Measurements from ENCODE around the gene PDCL3.

The PDCL3 gene

GRCh38 chr2:100580367-100581276 is 17.8 kb downstream of the PDCL3 start:
- peak; percentile 24; the same call in 1 of the 2 replicates for TF ChIP-seq TAF1 (IDR thresholded peaks at IDR 0.05; ENCODE audit: low read depth, low read length)
- peak; percentile 16; the same call in 1 of the 2 replicates for TF ChIP-seq POLR2A (IDR thresholded peaks at IDR 0.05; ENCODE audit: low read depth, low read length)
- no peak for TF ChIP-seq POLR2AphosphoS5 (IDR thresholded peaks at IDR 0.05; ENCODE audit: low read depth, low read length)
- TF ChIP-seq SPI1 (IDR thresholded peaks at IDR 0.05; ENCODE audit: low read depth, low read length): peak; percentile 51
- TF ChIP-seq PAX5 (IDR thresholded peaks at IDR 0.05; ENCODE audit: insufficient read depth, low read length, severe bottlenecking): no peak
- TF ChIP-seq POU2F2 (IDR thresholded peaks at IDR 0.05; ENCODE audit: low read depth, low read length): no peak
- FAIRE-seq (peak; percentile 88), DNase-seq (ENCODE audit: insufficient read length, low spot score) (peak; percentile 56)

- FAIRE-seq: no peak
- no peak for TF ChIP-seq POLR2AphosphoS5 (IDR thresholded peaks at IDR 0.05; ENCODE audit: low read depth, low read length)
- TF ChIP-seq POU2F2 (IDR thresholded peaks at IDR 0.05; ENCODE audit: low read depth, low read length): no peak
- TF ChIP-seq PAX5 (IDR thresholded peaks at IDR 0.05; ENCODE audit: insufficient read depth, low read length, severe bottlenecking): no peak
- TF ChIP-seq TAF1 (IDR thresholded peaks at IDR 0.05; ENCODE audit: low read depth, low read length): no peak
- TF ChIP-seq SPI1 (IDR thresholded peaks at IDR 0.05; ENCODE audit: low read depth, low read length): no peak
- no peak for TF ChIP-seq POLR2A (IDR thresholded peaks at IDR 0.05; ENCODE audit: low read depth, low read length)
- no peak for DNase-seq (ENCODE audit: insufficient read length, low spot score)
These were observed 18.5 kb downstream of the PDCL3 start for GRCh38 chr2:100581277-100581612.

GRCh38 chr2:100584816-100585215 is 22.0 kb downstream of the PDCL3 start:
- FAIRE-seq: no peak

GRCh38 chr2:100588071-100588786 is 25.4 kb downstream of the PDCL3 start:
- no peak for DNase-seq (ENCODE audit: insufficient read length, low spot score)
- TF ChIP-seq PAX5 (IDR thresholded peaks at IDR 0.05; ENCODE audit: insufficient read depth, low read length, severe bottlenecking): no peak
- TF ChIP-seq SPI1 (IDR thresholded peaks at IDR 0.05; ENCODE audit: low read depth, low read length): no peak
- no peak for TF ChIP-seq POU2F2 (IDR thresholded peaks at IDR 0.05; ENCODE audit: low read depth, low read length)
- TF ChIP-seq POLR2A (IDR thresholded peaks at IDR 0.05; ENCODE audit: low read depth, low read length): no peak
- no peak for TF ChIP-seq POLR2AphosphoS5 (IDR thresholded peaks at IDR 0.05; ENCODE audit: low read depth, low read length)
- no peak for TF ChIP-seq TAF1 (IDR thresholded peaks at IDR 0.05; ENCODE audit: low read depth, low read length)
- FAIRE-seq: peak; percentile 54

More at GRCh38 chr2:100584816-100585215, 22.0 kb downstream of the PDCL3 start:
- TF ChIP-seq PAX5 (IDR thresholded peaks at IDR 0.05; ENCODE audit: insufficient read depth, low read length, severe bottlenecking) (no peak), POLR2AphosphoS5 (IDR thresholded peaks at IDR 0.05; ENCODE audit: low read depth, low read length) (no peak)
- DNase-seq (ENCODE audit: insufficient read length, low spot score): no peak

GRCh38 chr2:100589527-100589926 is 26.7 kb downstream of the PDCL3 start:
- FAIRE-seq (no peak), DNase-seq (ENCODE audit: insufficient read length, low spot score) (no peak)
- TF ChIP-seq POLR2A (IDR thresholded peaks at IDR 0.05; ENCODE audit: low read depth, low read length) (no peak), POU2F2 (IDR thresholded peaks at IDR 0.05; ENCODE audit: low read depth, low read length) (no peak), TAF1 (IDR thresholded peaks at IDR 0.05; ENCODE audit: low read depth, low read length) (no peak), POLR2AphosphoS5 (IDR thresholded peaks at IDR 0.05; ENCODE audit: low read depth, low read length) (no peak), SPI1 (IDR thresholded peaks at IDR 0.05; ENCODE audit: low read depth, low read length) (no peak), PAX5 (IDR thresholded peaks at IDR 0.05; ENCODE audit: insufficient read depth, low read length, severe bottlenecking) (no peak)

- FAIRE-seq: no peak
- DNase-seq (ENCODE audit: insufficient read length, low spot score): no peak
- TF ChIP-seq SPI1 (IDR thresholded peaks at IDR 0.05; ENCODE audit: low read depth, low read length) (peak; percentile 36; the same call in 1 of the 2 replicates), TAF1 (IDR thresholded peaks at IDR 0.05; ENCODE audit: low read depth, low read length) (no peak), POU2F2 (IDR thresholded peaks at IDR 0.05; ENCODE audit: low read depth, low read length) (no peak)
These were observed 29.4 kb downstream of the PDCL3 start for GRCh38 chr2:100592226-100592625.

- FAIRE-seq (no peak), DNase-seq (ENCODE audit: insufficient read length, low spot score) (no peak)
- TF ChIP-seq POLR2A (IDR thresholded peaks at IDR 0.05; ENCODE audit: low read depth, low read length) (no peak), TAF1 (IDR thresholded peaks at IDR 0.05; ENCODE audit: low read depth, low read length) (no peak), POLR2AphosphoS5 (IDR thresholded peaks at IDR 0.05; ENCODE audit: low read depth, low read length) (no peak), SPI1 (IDR thresholded peaks at IDR 0.05; ENCODE audit: low read depth, low read length) (no peak), POU2F2 (IDR thresholded peaks at IDR 0.05; ENCODE audit: low read depth, low read length) (no peak), PAX5 (IDR thresholded peaks at IDR 0.05; ENCODE audit: insufficient read depth, low read length, severe bottlenecking) (no peak)
These were observed 33.7 kb downstream of the PDCL3 start for GRCh38 chr2:100596465-100596864.

GRCh38 chr2:100599566-100599965 is 36.8 kb downstream of the PDCL3 start:
- no peak for DNase-seq (ENCODE audit: insufficient read length, low spot score)
- FAIRE-seq: no peak
- no peak for TF ChIP-seq SPI1 (IDR thresholded peaks at IDR 0.05; ENCODE audit: low read depth, low read length)
- no peak for TF ChIP-seq POLR2AphosphoS5 (IDR thresholded peaks at IDR 0.05; ENCODE audit: low read depth, low read length)
- no peak for TF ChIP-seq POU2F2 (IDR thresholded peaks at IDR 0.05; ENCODE audit: low read depth, low read length)
- TF ChIP-seq TAF1 (IDR thresholded peaks at IDR 0.05; ENCODE audit: low read depth, low read length): no peak
- TF ChIP-seq POLR2A (IDR thresholded peaks at IDR 0.05; ENCODE audit: low read depth, low read length): no peak
- TF ChIP-seq PAX5 (IDR thresholded peaks at IDR 0.05; ENCODE audit: insufficient read depth, low read length, severe bottlenecking): no peak

GRCh38 chr2:100601661-100602060 is 38.9 kb downstream of the PDCL3 start:
- DNase-seq (ENCODE audit: insufficient read length, low spot score): no peak
- no peak for TF ChIP-seq POU2F2 (IDR thresholded peaks at IDR 0.05; ENCODE audit: low read depth, low read length)
- no peak for TF ChIP-seq POLR2A (IDR thresholded peaks at IDR 0.05; ENCODE audit: low read depth, low read length)
- TF ChIP-seq TAF1 (IDR thresholded peaks at IDR 0.05; ENCODE audit: low read depth, low read length): no peak
- TF ChIP-seq SPI1 (IDR thresholded peaks at IDR 0.05; ENCODE audit: low read depth, low read length): no peak
- no peak for TF ChIP-seq PAX5 (IDR thresholded peaks at IDR 0.05; ENCODE audit: insufficient read depth, low read length, severe bottlenecking)
- FAIRE-seq: no peak

Measured in GM12891 (cell line).